ENCODE results near the gene CTNNA3. TPM values are rescaled to one million over a fixed set of nuclear protein-coding genes. Genes with fewer than 3 reads are reported as not detected.

CTNNA3 gene
- total RNA-seq, 1 experiment from 2014 or later: not detected

DNA sequence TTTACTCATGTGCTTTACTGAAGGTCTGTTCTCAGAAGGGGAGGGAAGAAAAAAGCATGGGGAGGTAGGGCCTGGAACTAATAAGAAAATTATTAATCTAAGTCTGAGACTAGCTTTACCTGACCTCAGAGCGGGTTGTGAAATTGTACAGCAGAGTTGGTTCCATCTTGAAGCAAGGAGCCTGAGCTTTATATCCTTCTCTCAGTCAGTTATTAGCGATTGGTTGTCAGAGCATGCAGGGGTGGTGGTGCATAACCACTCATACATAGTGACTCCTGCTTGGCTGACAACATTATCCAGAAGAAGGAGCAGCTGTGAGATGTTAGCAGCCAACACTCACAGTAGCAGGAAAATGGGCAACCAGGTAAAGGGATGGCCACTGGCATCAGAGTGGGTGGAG is 1746.5 kb downstream of the CTNNA3 start:
- peaks cover 19% of the 10 kb centered on the region for H3K4me1 Mint-ChIP-seq (ENCODE audit: low read depth, unreplicated experiment)
- intact Hi-C loops (cut with micrococcal nuclease; ENCODE audit: unreplicated experiment): no loop called here
- no peaks in the 10 kb centered on the region for H3K36me3 Mint-ChIP-seq (ENCODE audit: insufficient read depth, unreplicated experiment)
- H3K27me3 Mint-ChIP-seq (ENCODE audit: unreplicated experiment): no peaks in the 10 kb centered on the region
- CTCF ChIA-PET: no interaction called here
- TF ChIP-seq, protein P1, sequence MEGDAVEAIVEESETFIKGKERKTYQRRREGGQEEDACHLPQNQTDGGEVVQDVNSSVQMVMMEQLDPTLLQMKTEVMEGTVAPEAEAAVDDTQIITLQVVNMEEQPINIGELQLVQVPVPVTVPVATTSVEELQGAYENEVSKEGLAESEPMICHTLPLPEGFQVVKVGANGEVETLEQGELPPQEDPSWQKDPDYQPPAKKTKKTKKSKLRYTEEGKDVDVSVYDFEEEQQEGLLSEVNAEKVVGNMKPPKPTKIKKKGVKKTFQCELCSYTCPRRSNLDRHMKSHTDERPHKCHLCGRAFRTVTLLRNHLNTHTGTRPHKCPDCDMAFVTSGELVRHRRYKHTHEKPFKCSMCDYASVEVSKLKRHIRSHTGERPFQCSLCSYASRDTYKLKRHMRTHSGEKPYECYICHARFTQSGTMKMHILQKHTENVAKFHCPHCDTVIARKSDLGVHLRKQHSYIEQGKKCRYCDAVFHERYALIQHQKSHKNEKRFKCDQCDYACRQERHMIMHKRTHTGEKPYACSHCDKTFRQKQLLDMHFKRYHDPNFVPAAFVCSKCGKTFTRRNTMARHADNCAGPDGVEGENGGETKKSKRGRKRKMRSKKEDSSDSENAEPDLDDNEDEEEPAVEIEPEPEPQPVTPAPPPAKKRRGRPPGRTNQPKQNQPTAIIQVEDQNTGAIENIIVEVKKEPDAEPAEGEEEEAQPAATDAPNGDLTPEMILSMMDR (IDR thresholded peaks at IDR 0.05; ENCODE audit: unreplicated experiment): no peak
- no peak overlapping the region for H3K4me3 Mint-ChIP-seq (ENCODE audit: low read depth, unreplicated experiment)
- DNase-seq: no peak
- BruUV-seq (replicated peaks): no TSS peak
- H3K9me3 Mint-ChIP-seq (ENCODE audit: low read depth, unreplicated experiment): no peaks in the 10 kb centered on the region
- no peak overlapping the region for H3K27ac Mint-ChIP-seq (ENCODE audit: unreplicated experiment)

DNA sequence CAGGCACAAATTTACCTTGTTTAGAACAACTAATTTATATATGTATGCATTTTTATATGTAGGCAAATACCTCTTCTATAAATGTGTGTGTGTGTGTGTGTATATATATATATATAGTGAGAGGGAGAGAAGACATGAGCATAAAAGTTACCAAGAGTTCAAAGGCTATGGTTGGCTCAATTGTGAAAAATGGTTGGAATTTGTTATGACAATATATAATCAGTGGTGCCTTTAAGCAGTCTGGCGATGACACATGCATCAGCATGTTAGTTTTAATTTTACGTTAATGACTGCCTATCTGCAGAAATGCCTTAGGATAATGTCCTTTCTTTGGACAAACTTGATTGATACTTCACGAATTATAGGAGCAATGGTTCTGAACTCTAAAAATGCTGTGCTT is 1750.9 kb downstream of the CTNNA3 start:
- no peak for DNase-seq
- Mint-ChIP-seq H3K27me3 (ENCODE audit: unreplicated experiment) (no peaks in the 10 kb centered on the region), H3K4me1 (ENCODE audit: low read depth, unreplicated experiment) (peaks cover 8% of the 10 kb centered on the region), H3K9me3 (ENCODE audit: low read depth, unreplicated experiment) (no peaks in the 10 kb centered on the region), H3K27ac (ENCODE audit: unreplicated experiment) (no peak overlapping the region), H3K36me3 (ENCODE audit: insufficient read depth, unreplicated experiment) (no peaks in the 10 kb centered on the region), H3K4me3 (ENCODE audit: low read depth, unreplicated experiment) (no peak overlapping the region)
- TF ChIP-seq, protein P1 (IDR thresholded peaks at IDR 0.05; ENCODE audit: unreplicated experiment): no peak
- intact Hi-C loops (cut with micrococcal nuclease; ENCODE audit: unreplicated experiment): no loop called here
- BruUV-seq (replicated peaks): no TSS peak
- CTCF ChIA-PET: no interaction called here

DNA sequence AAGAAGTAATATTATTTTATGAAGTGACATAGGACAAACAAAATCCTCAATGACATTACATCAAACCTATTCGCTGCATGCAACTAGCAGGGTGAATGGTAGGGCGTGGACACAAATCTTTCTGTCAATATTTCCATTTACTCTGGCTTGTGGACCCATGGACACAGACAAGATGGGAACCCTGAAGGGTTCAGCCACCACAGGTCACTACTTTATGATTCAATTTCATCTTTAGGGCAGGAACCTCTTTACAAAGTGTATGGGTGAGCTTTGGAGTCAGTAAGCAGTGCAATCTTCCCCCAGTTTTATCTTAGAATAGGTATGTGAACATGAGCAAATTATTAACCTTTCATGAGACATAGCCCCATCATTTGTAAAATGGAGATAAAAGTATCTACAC is 1752.5 kb downstream of the CTNNA3 start:
- intact Hi-C loops (cut with micrococcal nuclease; ENCODE audit: unreplicated experiment): no loop called here
- Mint-ChIP-seq H3K27ac (ENCODE audit: unreplicated experiment) (no peak overlapping the region), H3K36me3 (ENCODE audit: insufficient read depth, unreplicated experiment) (no peaks in the 10 kb centered on the region), H3K9me3 (ENCODE audit: low read depth, unreplicated experiment) (no peaks in the 10 kb centered on the region), H3K4me3 (ENCODE audit: low read depth, unreplicated experiment) (no peak overlapping the region), H3K27me3 (ENCODE audit: unreplicated experiment) (no peaks in the 10 kb centered on the region), H3K4me1 (ENCODE audit: low read depth, unreplicated experiment) (no peaks in the 10 kb centered on the region)
- no peak for DNase-seq
- CTCF ChIA-PET: no interaction called here
- BruUV-seq (replicated peaks): no TSS peak
- TF ChIP-seq, protein P1 (IDR thresholded peaks at IDR 0.05; ENCODE audit: unreplicated experiment): no peak

DNA sequence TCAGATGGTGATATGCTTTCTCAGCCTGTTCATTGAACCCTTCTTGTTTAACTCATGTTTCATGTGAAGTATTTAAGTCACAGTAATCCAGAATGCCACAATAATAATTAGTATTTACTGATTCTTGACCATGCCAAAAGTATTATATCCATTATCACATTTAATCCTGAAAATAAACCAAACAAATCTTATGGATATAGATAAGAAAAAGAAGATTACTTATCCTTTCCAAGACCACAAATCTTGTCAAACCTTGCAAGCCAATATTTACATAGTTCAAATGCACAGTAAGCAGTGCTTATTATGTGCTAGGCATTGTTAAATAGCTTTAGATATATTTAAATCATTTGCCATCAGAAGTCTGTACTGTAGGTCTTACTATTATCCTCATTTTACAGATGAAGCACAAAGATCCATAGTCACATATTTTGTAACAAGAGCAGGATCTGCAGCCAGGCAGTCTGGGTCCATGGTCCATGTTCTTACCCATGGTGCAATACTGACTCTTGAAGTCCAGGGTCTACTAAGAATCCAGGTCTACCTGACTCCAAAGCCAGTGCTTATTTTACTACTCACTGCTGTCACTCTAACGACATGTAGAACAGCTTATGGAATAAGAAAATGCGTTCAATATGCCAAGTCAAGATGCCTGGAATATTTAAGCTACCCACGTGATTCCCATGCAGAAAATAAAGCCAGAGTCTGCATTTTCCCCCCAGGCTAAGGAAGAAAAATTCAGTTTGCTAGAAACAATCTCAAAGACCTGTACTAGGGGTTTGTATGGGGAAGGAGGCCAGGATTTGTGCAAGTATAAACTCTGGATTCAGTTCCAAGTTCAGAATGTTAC is 1755.0 kb downstream of the CTNNA3 start:
- H3K36me3 Mint-ChIP-seq (ENCODE audit: insufficient read depth, unreplicated experiment): no peaks in the 10 kb centered on the region
- DNase-seq: no peak
- no TSS peak for BruUV-seq (replicated peaks)
- CTCF ChIA-PET: no interaction called here
- TF ChIP-seq, protein P1 (IDR thresholded peaks at IDR 0.05; ENCODE audit: unreplicated experiment): no peak
- no peaks in the 10 kb centered on the region for H3K9me3 Mint-ChIP-seq (ENCODE audit: low read depth, unreplicated experiment)
- H3K4me1 Mint-ChIP-seq (ENCODE audit: low read depth, unreplicated experiment): no peaks in the 10 kb centered on the region
- no peak overlapping the region for H3K27ac Mint-ChIP-seq (ENCODE audit: unreplicated experiment)
- H3K27me3 Mint-ChIP-seq (ENCODE audit: unreplicated experiment): no peaks in the 10 kb centered on the region
- intact Hi-C loops (cut with micrococcal nuclease; ENCODE audit: unreplicated experiment): no loop called here
- no peak overlapping the region for H3K4me3 Mint-ChIP-seq (ENCODE audit: low read depth, unreplicated experiment)
